Upper lobe of right lung (tissue), 1 donor: ENCODE results near the gene TARBP2. TPM values are rescaled to one million over a fixed set of nuclear protein-coding genes. Genes with fewer than 3 reads are reported as not detected.

ENCODE experiments used
- ATAC-seq: fragments of 200-7000 bp; cut with Tn5 transposase; one replicate; pipeline ENCODE4 v1.9.1; 2020; ENCODE audit warnings: mild to moderate bottlenecking, moderate library complexity
- DNase-seq: peaks from one replicate; pipeline ENCODE4 v3.0.0-alpha.2; 2020
- H3K27ac ChIP-seq: fragments of 200-600 bp; one replicate; pipeline ENCODE4 v1.8.0; 2022
- H3K27me3 ChIP-seq: fragments of 200-600 bp; one replicate; pipeline ENCODE4 v1.8.0; 2022; ENCODE audit warnings: mild to moderate bottlenecking
- H3K36me3 ChIP-seq: fragments of 200-600 bp; one replicate; pipeline ENCODE4 v1.8.0; 2022
- H3K4me1 ChIP-seq: fragments of 200-600 bp; one replicate; pipeline ENCODE4 v1.8.0; 2022
- H3K4me3 ChIP-seq: fragments of 200-600 bp; one replicate; pipeline ENCODE4 v1.8.0; 2022; ENCODE audit warnings: mild to moderate bottlenecking
- H3K9me3 ChIP-seq: fragments of 200-600 bp; one replicate; pipeline ENCODE4 v1.8.0; 2022
- CTCF ChIP-seq: fragments of 200-600 bp; IDR thresholded peaks from one replicate; pipeline ENCODE4 v1.8.0; 2022; ENCODE audit warnings: antibody characterized with exemption
- intact Hi-C: fragments of 100-400 bp; cut with DNase I; formaldehyde crosslinking; loops from one replicate; pipeline ENCODE4 v1.11.0; 2022
- total RNA-seq: library from RNA; stranded (reverse); fragmentation: NEBNext Ultra II Directional; extraction: Animal tissue kit (Norgen Biotek cat#: 25700); gene quantifications from one replicate; pipeline ENCODE4 v1.2.1, GENCODE V29; 2021
- donor health status: DM: no; HTN: yes; CAD: no; lungs with severe emphysema.

The TARBP2 gene
- total RNA-seq, 1 donor from 2014 or later = 33.1 TPM

- Histone ChIP-seq H3K36me3 (no peaks in the 10 kb centered on the region), H3K4me3 (peak overlapping the region; percentile 7), H3K27me3 (no peaks in the 10 kb centered on the region), H3K4me1 (peaks cover 51% of the 10 kb centered on the region), H3K9me3 (no peaks in the 10 kb centered on the region), H3K27ac (peak overlapping the region; percentile 8)
- ATAC-seq (no peak), DNase-seq (no peak)
- no peak for TF ChIP-seq CTCF
- intact Hi-C loops = no loop called here
Measured at GRCh38 chr12:53496752-53497032, 4.4 kb upstream of the TARBP2 start.

GRCh38 chr12:53497461-53497860, 3.6 kb upstream of the TARBP2 start:
- no peaks in the 10 kb centered on the region for H3K27me3 ChIP-seq
- peak; percentile 59 for DNase-seq
- intact Hi-C loops = no loop called here
- TF ChIP-seq CTCF = no peak
- no peaks in the 10 kb centered on the region for H3K9me3 ChIP-seq
- no peaks in the 10 kb centered on the region for H3K36me3 ChIP-seq
- no peak for ATAC-seq
- peaks cover 50% of the 10 kb centered on the region for H3K4me1 ChIP-seq
- H3K27ac ChIP-seq = peak overlapping the region; percentile 8
- no peak overlapping the region for H3K4me3 ChIP-seq

GRCh38 chr12:53498235-53498630, 2.9 kb upstream of the TARBP2 start:
- no peak for TF ChIP-seq CTCF
- Histone ChIP-seq H3K4me3 (peak overlapping the region; percentile 23), H3K4me1 (peaks cover 54% of the 10 kb centered on the region), H3K27ac (no peak overlapping the region), H3K9me3 (no peaks in the 10 kb centered on the region), H3K27me3 (no peaks in the 10 kb centered on the region), H3K36me3 (no peaks in the 10 kb centered on the region)
- no peak for ATAC-seq
- intact Hi-C loops = no loop called here
- DNase-seq = no peak

- H3K4me1 ChIP-seq = peaks cover 45% of the 10 kb centered on the region
- no peaks in the 10 kb centered on the region for H3K9me3 ChIP-seq
- no peaks in the 10 kb centered on the region for H3K27me3 ChIP-seq
- peak; percentile 83 for DNase-seq
- peak; percentile 2 for ATAC-seq
- H3K36me3 ChIP-seq = peaks cover 1% of the 10 kb centered on the region
- peak within 1 kb of the TSS; percentile 77 for H3K4me3 ChIP-seq
- TF ChIP-seq CTCF = no peak
- intact Hi-C loops = loop anchor here (10.0 kb wide), 1 partner anchor 145 kb away; no protein-coding TSS in a partner anchor
- peak within 1 kb of the TSS; percentile 97 for H3K27ac ChIP-seq
Measured at GRCh38 chr12:53499266-53500141, 1.6 kb upstream of the TARBP2 start, which contains the start of gene MAP3K12. Gene MAP3K12, minus strand, starts transcription at chr12:53499458. Its CDS starts 12,067 bp downstream, at chr12:53487391.

- no peaks in the 10 kb centered on the region for H3K27me3 ChIP-seq
- no peak for TF ChIP-seq CTCF
- DNase-seq = peak; percentile 79
- peaks cover 9% of the 10 kb centered on the region for H3K36me3 ChIP-seq
- H3K4me3 ChIP-seq = peak overlapping the region; percentile 77
- ATAC-seq = peak; percentile 11
- intact Hi-C loops = loop anchor here (10.0 kb wide), 1 partner anchor 145 kb away; no protein-coding TSS in a partner anchor
- no peaks in the 10 kb centered on the region for H3K9me3 ChIP-seq
- H3K27ac ChIP-seq = peak overlapping the region; percentile 97
- H3K4me1 ChIP-seq = peaks cover 45% of the 10 kb centered on the region
Measured at GRCh38 chr12:53500142-53500775, 824 bp upstream of the TARBP2 start.
